Neural progenitor cell (in vitro differentiated cells): ENCODE measurements around the gene KIDINS220.

ENCODE experiments used
- CTCF ChIP-seq: fragments of 200-600 bp; sonication (generic); IDR thresholded peaks from 2 replicates; pipeline ENCODE4 v1.5.1; 2017; ENCODE audit warnings: antibody characterized with exemption, mild to moderate bottlenecking
- EZH2 ChIP-seq: fragments of 200-600 bp; sonication (generic); IDR thresholded peaks from 2 replicates; pipeline ENCODE4 v1.6.1; 2017; ENCODE audit warnings: antibody characterized with exemption, mild to moderate bottlenecking, moderate library complexity

- TF ChIP-seq CTCF = no peak
- no peak for TF ChIP-seq EZH2
Measured at GRCh38 chr2:8858910-8859309, 21.5 kb upstream of the KIDINS220 start.
